OCI-LY7 (cell line): ENCODE measurements around the gene UVRAG.

ENCODE experiments used
- EZH2phosphoT487 ChIP-seq: fragments of 200-600 bp; sonication (generic); IDR thresholded peaks from 2 replicates; pipeline ENCODE4 v1.6.1; 2018; ENCODE audit warnings: low read depth, borderline replicate concordance, mild to moderate bottlenecking, mixed run types, antibody characterized with exemption, low read length, moderate library complexity, mixed read lengths
- TF ChIP-seq, protein P1 (sequence below): fragments of 200-600 bp; sonication (generic); conservative IDR thresholded peaks from 2 replicates; pipeline ENCODE4 v1.5.1; 2014; ENCODE audit warnings: mild to moderate bottlenecking, antibody characterized with exemption, low read length, moderate library complexity, mixed read lengths

DNA sequence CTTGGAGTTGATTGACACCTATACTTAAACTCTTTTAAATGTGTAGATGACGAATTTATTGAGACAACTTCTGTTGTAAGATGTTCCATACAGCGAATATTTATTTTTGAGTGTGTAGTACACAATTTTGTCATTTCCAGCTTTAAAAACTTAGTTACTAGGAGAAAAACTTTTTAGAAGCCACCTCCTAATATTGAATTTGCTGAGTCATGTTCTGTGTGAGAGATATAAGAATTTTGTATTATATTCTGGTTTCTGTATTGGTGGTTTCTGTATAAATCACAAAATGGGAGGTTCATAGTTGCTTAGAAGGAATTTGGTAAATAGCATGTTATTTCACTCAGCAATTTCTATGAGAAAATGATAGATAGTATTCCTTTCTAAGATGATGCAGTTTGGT lies 220.0 kb downstream of the UVRAG start:
- TF ChIP-seq, protein P1, sequence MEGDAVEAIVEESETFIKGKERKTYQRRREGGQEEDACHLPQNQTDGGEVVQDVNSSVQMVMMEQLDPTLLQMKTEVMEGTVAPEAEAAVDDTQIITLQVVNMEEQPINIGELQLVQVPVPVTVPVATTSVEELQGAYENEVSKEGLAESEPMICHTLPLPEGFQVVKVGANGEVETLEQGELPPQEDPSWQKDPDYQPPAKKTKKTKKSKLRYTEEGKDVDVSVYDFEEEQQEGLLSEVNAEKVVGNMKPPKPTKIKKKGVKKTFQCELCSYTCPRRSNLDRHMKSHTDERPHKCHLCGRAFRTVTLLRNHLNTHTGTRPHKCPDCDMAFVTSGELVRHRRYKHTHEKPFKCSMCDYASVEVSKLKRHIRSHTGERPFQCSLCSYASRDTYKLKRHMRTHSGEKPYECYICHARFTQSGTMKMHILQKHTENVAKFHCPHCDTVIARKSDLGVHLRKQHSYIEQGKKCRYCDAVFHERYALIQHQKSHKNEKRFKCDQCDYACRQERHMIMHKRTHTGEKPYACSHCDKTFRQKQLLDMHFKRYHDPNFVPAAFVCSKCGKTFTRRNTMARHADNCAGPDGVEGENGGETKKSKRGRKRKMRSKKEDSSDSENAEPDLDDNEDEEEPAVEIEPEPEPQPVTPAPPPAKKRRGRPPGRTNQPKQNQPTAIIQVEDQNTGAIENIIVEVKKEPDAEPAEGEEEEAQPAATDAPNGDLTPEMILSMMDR = no peak
- TF ChIP-seq EZH2phosphoT487 = no peak
